Adrenal gland (tissue), 12 donors: ENCODE data around the gene PLEKHH1. TPM values are rescaled to one million over a fixed set of nuclear protein-coding genes. Genes with fewer than 3 reads are reported as not detected.

Experiments used
- DNase-seq, 7 donors: peaks; one replicate each; pipeline ENCODE4 v3.0.0-alpha.2; 2019 to 2020
- H3K27ac ChIP-seq, 5 donors: fragments of 200-600 bp; sonication (generic) in 4 of 5; 1 replicate in 3 of 5; 2 replicates in 2 of 5; pipeline versions ENCODE4 v1.5.1 to v1.8.0; 2016 to 2020; ENCODE audit warnings: mild to moderate bottlenecking in 1 of 5
- H3K27me3 ChIP-seq: fragments of 200-600 bp; 2 replicates; pipeline ENCODE4 v1.8.0; 2021
- H3K36me3 ChIP-seq, 2 donors: fragments of 200-600 bp; replicated peaks in 1 of 2; 1 replicate in 1 of 2; 2 replicates in 1 of 2; pipeline versions ENCODE4 v1.5.1 to v1.8.0; 2018 to 2022
- H3K4me1 ChIP-seq, 2 donors: fragments of 200-600 bp; replicated peaks in 1 of 2; 1 replicate in 1 of 2; 2 replicates in 1 of 2; pipeline versions ENCODE4 v1.5.1 to v1.8.0; 2018 to 2021
- H3K4me3 ChIP-seq, 4 donors: fragments of 200-600 bp; sonication (generic) in 3 of 4; one replicate each; pipeline ENCODE4 v1.5.1; 2016 to 2018
- H3K9me3 ChIP-seq, 3 donors: fragments of 200-600 bp; sonication (generic) in 1 of 3; replicated peaks in 1 of 3; 1 replicate in 2 of 3; 2 replicates in 1 of 3; pipeline versions ENCODE4 v1.5.1 to v1.8.0; 2016 to 2021
- POLR2A ChIP-seq, 2 donors: fragments of 450-650 bp; IDR thresholded peaks; one replicate each; pipeline ENCODE4 v1.6.1; 2017; ENCODE audit warnings: antibody characterized with exemption in 2 of 2, mild to moderate bottlenecking in 2 of 2, moderate library complexity in 1 of 2
- WGBS, 4 donors: extraction: QIAGEN DNeasy Blood & Tissue Kit in 2 of 4; methylation state at CpG; one replicate each; pipeline versions ENCODE4 v1.1.5 to v1.1.7; 2013 to 2017; 5-methylcytosine and 5-hydroxymethylcytosine counted together
- intact Hi-C, 2 donors: fragments of 100-400 bp; cut with DNase I; formaldehyde crosslinking; loops; one replicate each; pipeline versions ENCODE4 v1.14.1 to v1.15.0; 2022 to 2023
- polyA plus RNA-seq, 3 donors: library from polyadenylated mRNA; stranded (reverse); fragments of 200-250 nt in 2 of 3; fragments of 350-450 nt in 1 of 3; fragmentation: Illumina TruSeq in 1 of 3; extraction: RNeasy Lipid Tissue Mini Kit (QIAGEN cat#74804) in 1 of 3; gene quantifications; one replicate each; pipeline ENCODE4 v1.2.3, GENCODE V29; 2013 to 2014
- small RNA-seq, 2 donors: library from RNA; depleted of rRNA; stranded (forward); fragments of <200 nt; gene quantifications; one replicate each; pipeline ENCODE3, GENCODE V24; 2016
- total RNA-seq, 9 donors: library from RNA; depleted of rRNA in 4 of 9; stranded (reverse); fragments of >200 nt in 4 of 9; fragments of 120-200 nt in 1 of 9; fragmentation: NEBNext Ultra II Directional in 1 of 9; extraction: Animal tissue kit (Norgen Biotek cat#: 25700) in 1 of 9; gene quantifications; one replicate each; pipeline versions ENCODE4 v1.1.0 to v1.2.4, GENCODE V29; 2013 to 2023
- TF ChIP-seq, protein P1 (sequence below), 6 experiments: fragments of 450-650 bp in 4 of 6; fragments of 200-600 bp in 2 of 6; sonication (generic) in 1 of 6; IDR thresholded peaks; 1 replicate in 5 of 6; 2 replicates in 1 of 6; pipeline versions ENCODE4 v1.5.1 to v1.8.0; 2016 to 2021; ENCODE audit warnings: antibody characterized with exemption in 6 of 6, mild to moderate bottlenecking in 2 of 6, moderate library complexity in 1 of 6
- donor health status: healthy with polysubstance abuse.
- donor health status: Bipolar disorder and iron deficiency.
- donor health status: DM: yes; HTN: yes; CAD: no.
- donor health status: DM: no; HTN: no; CAD: no.
- donor health status: DM: no; HTN: no; CAD: no.
- donor health status: DM: yes; HTN: yes; CAD: no.

PLEKHH1 gene
- total and polyA plus RNA-seq, 12 donors = 8.3 to 50.4 (median 20.2) TPM

DNA sequence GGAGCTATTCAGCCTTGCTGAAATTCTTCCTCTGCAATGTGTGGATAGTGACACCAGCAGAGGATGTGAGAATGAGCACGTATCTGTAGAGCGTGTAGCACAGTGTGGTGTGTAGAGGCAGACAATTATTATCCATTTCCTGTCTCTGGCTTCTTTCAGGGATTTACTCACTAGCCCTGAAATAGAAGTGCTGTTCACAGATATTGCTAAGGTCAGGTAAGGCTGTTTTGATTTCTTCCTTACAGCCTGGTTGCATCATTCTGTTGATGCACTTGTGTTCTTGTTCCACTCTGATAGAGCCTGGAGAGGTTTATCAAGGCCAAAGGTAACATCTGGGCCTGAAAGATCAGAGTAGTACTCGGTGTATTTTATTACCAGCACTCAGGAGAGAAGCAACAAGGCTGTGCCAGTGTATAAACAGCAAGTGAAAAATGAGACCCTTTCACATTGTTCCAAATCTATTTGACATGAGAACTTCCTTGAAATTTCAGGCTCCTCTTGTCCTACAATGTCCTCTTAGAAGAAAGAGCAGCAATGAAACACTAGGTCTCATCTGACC lies 103.3 kb downstream of the PLEKHH1 start:
- intact Hi-C loops = no loop called here
- DNase-seq = no peak
- TF ChIP-seq POLR2A (IDR thresholded peaks at IDR 0.05) = no peak
- TF ChIP-seq, protein P1, sequence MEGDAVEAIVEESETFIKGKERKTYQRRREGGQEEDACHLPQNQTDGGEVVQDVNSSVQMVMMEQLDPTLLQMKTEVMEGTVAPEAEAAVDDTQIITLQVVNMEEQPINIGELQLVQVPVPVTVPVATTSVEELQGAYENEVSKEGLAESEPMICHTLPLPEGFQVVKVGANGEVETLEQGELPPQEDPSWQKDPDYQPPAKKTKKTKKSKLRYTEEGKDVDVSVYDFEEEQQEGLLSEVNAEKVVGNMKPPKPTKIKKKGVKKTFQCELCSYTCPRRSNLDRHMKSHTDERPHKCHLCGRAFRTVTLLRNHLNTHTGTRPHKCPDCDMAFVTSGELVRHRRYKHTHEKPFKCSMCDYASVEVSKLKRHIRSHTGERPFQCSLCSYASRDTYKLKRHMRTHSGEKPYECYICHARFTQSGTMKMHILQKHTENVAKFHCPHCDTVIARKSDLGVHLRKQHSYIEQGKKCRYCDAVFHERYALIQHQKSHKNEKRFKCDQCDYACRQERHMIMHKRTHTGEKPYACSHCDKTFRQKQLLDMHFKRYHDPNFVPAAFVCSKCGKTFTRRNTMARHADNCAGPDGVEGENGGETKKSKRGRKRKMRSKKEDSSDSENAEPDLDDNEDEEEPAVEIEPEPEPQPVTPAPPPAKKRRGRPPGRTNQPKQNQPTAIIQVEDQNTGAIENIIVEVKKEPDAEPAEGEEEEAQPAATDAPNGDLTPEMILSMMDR (IDR thresholded peaks at IDR 0.05) = no peak
- Histone ChIP-seq H3K9me3 (no peaks in the 10 kb centered on the region), H3K27me3 (no peaks in the 10 kb centered on the region), H3K36me3 (no peaks in the 10 kb centered on the region), H3K4me1 (no peaks in the 10 kb centered on the region), H3K27ac (no peak overlapping the region), H3K4me3 (no peak overlapping the region)
- WGBS, 4 donors = 76 to 83% (median 79%) methylated on average over 3 of the region's 3 CpGs

DNA sequence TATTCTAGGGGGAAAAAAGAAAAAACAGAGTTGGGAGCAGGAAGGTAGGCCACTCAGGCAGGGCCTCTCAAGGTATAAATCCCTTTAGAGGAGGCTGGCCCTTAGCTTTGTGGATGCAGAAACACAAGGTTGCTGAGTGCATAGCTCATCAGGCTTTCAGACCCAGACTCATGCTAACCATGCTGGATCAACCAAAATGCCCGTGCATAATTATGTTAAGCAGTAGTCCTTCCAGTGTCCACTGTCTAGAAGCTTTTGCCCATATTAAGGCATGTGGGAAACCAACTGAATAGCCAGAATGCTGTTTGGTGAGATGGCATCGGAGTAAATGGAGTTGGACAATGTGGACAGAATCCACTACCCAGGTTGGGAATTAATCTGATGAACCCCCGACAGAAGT lies 105.6 kb downstream of the PLEKHH1 start:
- Histone ChIP-seq H3K36me3 (no peaks in the 10 kb centered on the region), H3K4me1 (no peaks in the 10 kb centered on the region), H3K4me3 (no peak overlapping the region), H3K9me3 (no peaks in the 10 kb centered on the region), H3K27me3 (no peaks in the 10 kb centered on the region), H3K27ac (no peak overlapping the region)
- 86 to 95% (median 93%) methylated on average over 3 of the region's 3 CpGs for WGBS, 4 donors
- DNase-seq = no peak
- intact Hi-C loops = no loop called here
- TF ChIP-seq, protein P1 (IDR thresholded peaks at IDR 0.05) = no peak
- no peak for TF ChIP-seq POLR2A (IDR thresholded peaks at IDR 0.05)

Small RNA genes lying within 50 kb of the gene (small RNA-seq; reads per million reads assigned to genes)
- gene AL132640.3 = 0 reads per million in 2 donors
- gene RF00019 = 0 reads per million in 2 donors

Other genes starting within 250 kb of the PLEKHH1 start
- 100 to 1,000 TPM; 115 to 338 (median 175) TPM for gene ATP6V1D, start 173.5 kb upstream of the PLEKHH1 start, total RNA-seq
- 100 to 1,000 TPM in 1 of 3 donors, 10 to 100 TPM in 2; 55.3 to 388 (median 62.5) TPM for gene ATP6V1D, start 173.5 kb upstream of the PLEKHH1 start, polyA plus RNA-seq
- gene EIF2S1, start 173.0 kb upstream of the PLEKHH1 start, total RNA-seq = 100 to 1,000 TPM in 2 of 9 donors, 10 to 100 TPM in 7; 41.8 to 162 (median 77.8) TPM
- 100 to 1,000 TPM in 1 of 3 donors, 10 to 100 TPM in 2; 15.7 to 260 (median 26.3) TPM for gene EIF2S1, start 173.0 kb upstream of the PLEKHH1 start, polyA plus RNA-seq
- 100 to 1,000 TPM in 2 of 9 donors, 10 to 100 TPM in 7; 19.6 to 384 (median 49.4) TPM for gene PLEK2, start 121.1 kb upstream of the PLEKHH1 start, total RNA-seq
- 100 to 1,000 TPM in 1 of 3 donors, 10 to 100 TPM in 2; 35.8 to 339 (median 77.8) TPM for gene PLEK2, start 121.1 kb upstream of the PLEKHH1 start, polyA plus RNA-seq
- gene TMEM229B, start 44.6 kb upstream of the PLEKHH1 start, total RNA-seq = 10 to 100 TPM; 25.7 to 63.9 (median 40.1) TPM
- 10 to 100 TPM in 2 of 3 donors, 1 to 10 TPM in 1; 5.7 to 31.9 (median 12.0) TPM for gene TMEM229B, start 44.6 kb upstream of the PLEKHH1 start, polyA plus RNA-seq
- 10 to 100 TPM; 43.0 to 79.1 (median 54.2) TPM for gene PIGH, start 67.0 kb downstream of the PLEKHH1 start, total RNA-seq
- 10 to 100 TPM; 41.5 to 66.7 (median 41.9) TPM for gene PIGH, start 67.0 kb downstream of the PLEKHH1 start, polyA plus RNA-seq
- 10 to 100 TPM in 2 of 9 donors, 1 to 10 TPM in 7; 2.5 to 45.4 (median 4.5) TPM for gene ARG2, start 86.6 kb downstream of the PLEKHH1 start, total RNA-seq
- 10 to 100 TPM in 1 of 3 donors, 1 to 10 TPM in 2; 3.2 to 11.7 (median 4.5) TPM for gene ARG2, start 86.6 kb downstream of the PLEKHH1 start, polyA plus RNA-seq
- gene VTI1B, start 141.3 kb downstream of the PLEKHH1 start, total RNA-seq = 100 to 1,000 TPM in 3 of 9 donors, 10 to 100 TPM in 6; 52.2 to 108 (median 86.8) TPM
- gene VTI1B, start 141.3 kb downstream of the PLEKHH1 start, polyA plus RNA-seq = 10 to 100 TPM; 54.6 to 79.3 (median 68.0) TPM
- gene RDH11, start 162.5 kb downstream of the PLEKHH1 start, total RNA-seq = 100 to 1,000 TPM in 3 of 9 donors, 10 to 100 TPM in 6; 73.1 to 309 (median 81.9) TPM
- 100 to 1,000 TPM in 1 of 3 donors, 10 to 100 TPM in 2; 49.1 to 282 (median 58.9) TPM for gene RDH11, start 162.5 kb downstream of the PLEKHH1 start, polyA plus RNA-seq
- 100 to 1,000 TPM in 1 of 9 donors, 10 to 100 TPM in 2, 1 to 10 TPM in 6; 1.1 to 192 (median 2.3) TPM for gene RDH12, start 168.6 kb downstream of the PLEKHH1 start, total RNA-seq
- 10 to 100 TPM in 1 of 3 donors, 1 to 10 TPM in 2; 1.0 to 24.8 (median 3.5) TPM for gene RDH12, start 168.6 kb downstream of the PLEKHH1 start, polyA plus RNA-seq